Activated CD4-positive, alpha-beta T cell treated with anti-CD3 and anti-CD28 coated beads, Interleukin-2, amount 10 ng/mL, durations not matched to agents 7 days and 5 days (primary cell): Measurements from ENCODE around the gene WWOX. TPM values are rescaled to one million over a fixed set of nuclear protein-coding genes. Genes with fewer than 3 reads are reported as not detected.

Experiments
- CTCF ChIA-PET: fragments of 350-600 bp; sonication (Branson Sonifier 250); formaldehyde crosslinking; loops from one replicate; lab custom pipeline; 2021; ENCODE audit warnings: antibody characterized with exemption; lab: Charles Lee
- POLR2A ChIA-PET: fragments of 350-600 bp; sonication (Branson Sonifier 250); formaldehyde crosslinking; loops from one replicate; lab custom pipeline; 2021; ENCODE audit warnings: antibody characterized with exemption; lab: Charles Lee
- DNase-seq: peaks from one replicate; pipeline ENCODE4 v3.0.0-alpha.2; 2020
- H3K27ac Mint-ChIP-seq: one replicate; pipeline ENCODE4 v1.8.0; 2021; ENCODE audit warnings: mild to moderate bottlenecking, moderate library complexity, mixed read lengths
- H3K27me3 Mint-ChIP-seq: one replicate; pipeline ENCODE4 v1.8.0; 2021; ENCODE audit warnings: mixed read lengths
- H3K36me3 Mint-ChIP-seq: one replicate; pipeline ENCODE4 v1.8.0; 2021; ENCODE audit warnings: low read depth, mixed read lengths
- H3K4me1 Mint-ChIP-seq: one replicate; pipeline ENCODE4 v1.8.0; 2021; ENCODE audit warnings: mixed read lengths
- H3K4me3 Mint-ChIP-seq: one replicate; pipeline ENCODE4 v1.8.0; 2021; ENCODE audit warnings: mild to moderate bottlenecking, moderate library complexity, mixed read lengths
- H3K9me3 Mint-ChIP-seq: one replicate; pipeline ENCODE4 v1.8.0; 2021; ENCODE audit warnings: mixed read lengths
- total RNA-seq, 2 experiments: library from RNA; stranded (reverse); gene quantifications; one replicate each; pipeline ENCODE4 v1.2.3, GENCODE V29; 2021

Gene WWOX
- total RNA-seq, 2 experiments from 2014 or later, result 22.2 to 28.9 TPM

- DNase-seq, result no peak
- Mint-ChIP-seq H3K27me3 (no peaks in the 10 kb centered on the region), H3K4me1 (no peaks in the 10 kb centered on the region), H3K4me3 (no peak overlapping the region), H3K9me3 (no peaks in the 10 kb centered on the region), H3K27ac (no peak overlapping the region), H3K36me3 (no peaks in the 10 kb centered on the region)
- POLR2A ChIA-PET, result no interaction called here
- CTCF ChIA-PET, result interaction anchor here (0.6 kb wide), 1 partner anchor 860 kb away, joined by 3 read pairs; no protein-coding TSS in a partner anchor
Measured at GRCh38 chr16:78257376-78257728, 157.9 kb downstream of the WWOX start.

- Mint-ChIP-seq H3K27me3 (no peaks in the 10 kb centered on the region), H3K9me3 (peaks cover 2% of the 10 kb centered on the region), H3K4me1 (no peaks in the 10 kb centered on the region), H3K36me3 (peaks cover 2% of the 10 kb centered on the region), H3K4me3 (no peak overlapping the region), H3K27ac (no peak overlapping the region)
- ChIA-PET POLR2A (no interaction called here), CTCF (no interaction called here)
- DNase-seq, result no peak
Measured at GRCh38 chr16:78258375-78259065, 159.1 kb downstream of the WWOX start.

GRCh38 chr16:78259873-78260272 lies 160.4 kb downstream of the WWOX start:
- CTCF ChIA-PET, result no interaction called here
- POLR2A ChIA-PET, result no interaction called here
- H3K27ac Mint-ChIP-seq, result no peak overlapping the region
- H3K36me3 Mint-ChIP-seq, result peaks cover 2% of the 10 kb centered on the region
- H3K27me3 Mint-ChIP-seq, result no peaks in the 10 kb centered on the region
- H3K9me3 Mint-ChIP-seq, result peaks cover 6% of the 10 kb centered on the region
- no peaks in the 10 kb centered on the region for H3K4me1 Mint-ChIP-seq
- DNase-seq, result no peak
- H3K4me3 Mint-ChIP-seq, result no peak overlapping the region

GRCh38 chr16:78264642-78265041 lies 165.2 kb downstream of the WWOX start:
- CTCF ChIA-PET, result no interaction called here
- Mint-ChIP-seq H3K27me3 (no peaks in the 10 kb centered on the region), H3K27ac (no peak overlapping the region), H3K4me3 (no peak overlapping the region), H3K36me3 (peaks cover 2% of the 10 kb centered on the region), H3K9me3 (peaks cover 6% of the 10 kb centered on the region), H3K4me1 (no peaks in the 10 kb centered on the region)
- POLR2A ChIA-PET, result no interaction called here
- no peak for DNase-seq

- H3K27ac Mint-ChIP-seq, result no peak overlapping the region
- CTCF ChIA-PET, result no interaction called here
- H3K27me3 Mint-ChIP-seq, result no peaks in the 10 kb centered on the region
- no peaks in the 10 kb centered on the region for H3K4me1 Mint-ChIP-seq
- no peak overlapping the region for H3K4me3 Mint-ChIP-seq
- POLR2A ChIA-PET, result no interaction called here
- no peak for DNase-seq
- H3K36me3 Mint-ChIP-seq, result no peaks in the 10 kb centered on the region
- peaks cover 3% of the 10 kb centered on the region for H3K9me3 Mint-ChIP-seq
Measured at GRCh38 chr16:78269256-78269655, 169.8 kb downstream of the WWOX start.

- ChIA-PET POLR2A (no interaction called here), CTCF (no interaction called here)
- Mint-ChIP-seq H3K27me3 (no peaks in the 10 kb centered on the region), H3K4me1 (no peaks in the 10 kb centered on the region), H3K9me3 (no peaks in the 10 kb centered on the region), H3K4me3 (no peak overlapping the region), H3K36me3 (no peaks in the 10 kb centered on the region), H3K27ac (no peak overlapping the region)
- no peak for DNase-seq
Measured at GRCh38 chr16:78271981-78272380, 172.5 kb downstream of the WWOX start.

- ChIA-PET CTCF (no interaction called here), POLR2A (no interaction called here)
- no peaks in the 10 kb centered on the region for H3K36me3 Mint-ChIP-seq
- H3K4me1 Mint-ChIP-seq, result no peaks in the 10 kb centered on the region
- H3K27me3 Mint-ChIP-seq, result no peaks in the 10 kb centered on the region
- no peak overlapping the region for H3K4me3 Mint-ChIP-seq
- no peak overlapping the region for H3K27ac Mint-ChIP-seq
- H3K9me3 Mint-ChIP-seq, result no peaks in the 10 kb centered on the region
- DNase-seq, result no peak
Measured at GRCh38 chr16:78274771-78275170, 175.3 kb downstream of the WWOX start.

GRCh38 chr16:78275420-78275819 lies 176.0 kb downstream of the WWOX start:
- no peaks in the 10 kb centered on the region for H3K36me3 Mint-ChIP-seq
- no peak for DNase-seq
- H3K4me1 Mint-ChIP-seq, result no peaks in the 10 kb centered on the region
- ChIA-PET POLR2A (no interaction called here), CTCF (no interaction called here)
- no peaks in the 10 kb centered on the region for H3K9me3 Mint-ChIP-seq
- H3K27ac Mint-ChIP-seq, result no peak overlapping the region
- no peak overlapping the region for H3K4me3 Mint-ChIP-seq
- no peaks in the 10 kb centered on the region for H3K27me3 Mint-ChIP-seq

GRCh38 chr16:78277321-78278055 lies 178.0 kb downstream of the WWOX start:
- no peaks in the 10 kb centered on the region for H3K4me1 Mint-ChIP-seq
- no peaks in the 10 kb centered on the region for H3K36me3 Mint-ChIP-seq
- H3K27ac Mint-ChIP-seq, result no peak overlapping the region
- no peak for DNase-seq
- POLR2A ChIA-PET, result no interaction called here
- CTCF ChIA-PET, result interaction anchor here (0.6 kb wide), 1 partner anchor 92 kb away, joined by 3 read pairs; no protein-coding TSS in a partner anchor
- H3K4me3 Mint-ChIP-seq, result no peak overlapping the region
- H3K9me3 Mint-ChIP-seq, result no peaks in the 10 kb centered on the region
- no peaks in the 10 kb centered on the region for H3K27me3 Mint-ChIP-seq

GRCh38 chr16:78278056-78278450 lies 178.6 kb downstream of the WWOX start:
- POLR2A ChIA-PET, result no interaction called here
- DNase-seq, result no peak
- Mint-ChIP-seq H3K27ac (no peak overlapping the region), H3K9me3 (no peaks in the 10 kb centered on the region), H3K27me3 (no peaks in the 10 kb centered on the region), H3K4me3 (no peak overlapping the region), H3K4me1 (no peaks in the 10 kb centered on the region), H3K36me3 (no peaks in the 10 kb centered on the region)
- CTCF ChIA-PET, result no interaction called here

GRCh38 chr16:78281115-78281514 lies 181.7 kb downstream of the WWOX start:
- Mint-ChIP-seq H3K9me3 (no peaks in the 10 kb centered on the region), H3K27me3 (no peaks in the 10 kb centered on the region), H3K36me3 (no peaks in the 10 kb centered on the region), H3K4me3 (no peak overlapping the region), H3K27ac (no peak overlapping the region), H3K4me1 (no peaks in the 10 kb centered on the region)
- ChIA-PET POLR2A (no interaction called here), CTCF (no interaction called here)
- no peak for DNase-seq

- Mint-ChIP-seq H3K36me3 (no peaks in the 10 kb centered on the region), H3K9me3 (no peaks in the 10 kb centered on the region), H3K4me1 (no peaks in the 10 kb centered on the region), H3K27me3 (no peaks in the 10 kb centered on the region), H3K27ac (no peak overlapping the region), H3K4me3 (no peak overlapping the region)
- no peak for DNase-seq
- POLR2A ChIA-PET, result no interaction called here
- CTCF ChIA-PET, result interaction anchor here (1.1 kb wide), 1 partner anchor 24 kb away, joined by 3 read pairs; no protein-coding TSS in a partner anchor
Measured at GRCh38 chr16:78283548-78284251, 184.2 kb downstream of the WWOX start.

GRCh38 chr16:78284326-78284725 lies 184.9 kb downstream of the WWOX start:
- H3K9me3 Mint-ChIP-seq, result no peaks in the 10 kb centered on the region
- no peaks in the 10 kb centered on the region for H3K36me3 Mint-ChIP-seq
- POLR2A ChIA-PET, result no interaction called here
- no peak overlapping the region for H3K27ac Mint-ChIP-seq
- no peak overlapping the region for H3K4me3 Mint-ChIP-seq
- no peaks in the 10 kb centered on the region for H3K27me3 Mint-ChIP-seq
- DNase-seq, result no peak
- no peaks in the 10 kb centered on the region for H3K4me1 Mint-ChIP-seq
- CTCF ChIA-PET, result interaction anchor here (1.1 kb wide), 1 partner anchor 23 kb away, joined by 3 read pairs; no protein-coding TSS in a partner anchor
